Adrenal gland (tissue), 5 donors: ENCODE measurements around the gene WNT2.

ENCODE experiments used
- CTCF ChIP-seq, 6 experiments: fragments of 450-650 bp in 4 of 6; fragments of 200-600 bp in 2 of 6; sonication (generic) in 1 of 6; IDR thresholded peaks; 1 replicate in 5 of 6; 2 replicates in 1 of 6; pipeline versions ENCODE4 v1.5.1 to v1.8.0; 2016 to 2021; ENCODE audit warnings: antibody characterized with exemption in 6 of 6, mild to moderate bottlenecking in 2 of 6, moderate library complexity in 1 of 6
- POLR2A ChIP-seq, 2 donors: fragments of 450-650 bp; IDR thresholded peaks; one replicate each; pipeline ENCODE4 v1.6.1; 2017; ENCODE audit warnings: antibody characterized with exemption in 2 of 2, mild to moderate bottlenecking in 2 of 2, moderate library complexity in 1 of 2
- donor health status: DM: no; HTN: no; CAD: no.

- TF ChIP-seq POLR2A (IDR thresholded peaks at IDR 0.05): no peak
- TF ChIP-seq CTCF (IDR thresholded peaks at IDR 0.05): no peak
Measured at GRCh38 chr7:117319181-117319580, 3.7 kb downstream of the WNT2 start.
